SK-N-SH treated with all-trans-retinoic acid at 6 μM for 48 hours (cell line): ENCODE results near the gene SMLR1.

Source experiments
- ESRRG ChIP-seq: fragments of 250-450 bp; sonication (Bioruptor Pico); IDR thresholded peaks from 2 replicates; pipeline ENCODE4 v1.6.1; 2021; ENCODE audit warnings: mild to moderate bottlenecking
- GLIS3 ChIP-seq: fragments of 250-450 bp; sonication (Bioruptor Pico); IDR thresholded peaks from 2 replicates; pipeline ENCODE4 v1.5.0; 2020; ENCODE audit warnings: mild to moderate bottlenecking, moderate library complexity
- ISL1 ChIP-seq: fragments of 250-450 bp; sonication (Bioruptor Pico); IDR thresholded peaks from 2 replicates; pipeline ENCODE4 v2.1.2; 2022; ENCODE audit warnings: mild to moderate bottlenecking, moderate library complexity
- RARB ChIP-seq: fragments of 250-450 bp; sonication (Bioruptor Pico); IDR thresholded peaks from 2 replicates; pipeline ENCODE4 v1.8.0; 2021; ENCODE audit warnings: mild to moderate bottlenecking, moderate library complexity
- TCF4 ChIP-seq: fragments of 250-450 bp; sonication (Bioruptor Pico); IDR thresholded peaks from 2 replicates; pipeline ENCODE4 v1.8.0; 2021; ENCODE audit warnings: mild to moderate bottlenecking, moderate library complexity, borderline replicate concordance
- TOX ChIP-seq: fragments of 250-450 bp; sonication (Bioruptor Pico); IDR thresholded peaks from 2 replicates; pipeline ENCODE4 v1.8.0; 2021; ENCODE audit warnings: mild to moderate bottlenecking, moderate library complexity, borderline replicate concordance
- ZC3H10 ChIP-seq: fragments of 250-450 bp; sonication (Bioruptor Pico); IDR thresholded peaks from 2 replicates; pipeline ENCODE4 v1.5.1; 2021; ENCODE audit warnings: mild to moderate bottlenecking, moderate library complexity
- ZFP30 ChIP-seq: fragments of 450-650 bp; formaldehyde crosslinking; IDR thresholded peaks from 2 replicates; pipeline ENCODE4 v1.5.0; 2022; ENCODE audit warnings: mild to moderate bottlenecking, moderate library complexity
- ZNF565 ChIP-seq: fragments of 450-650 bp; formaldehyde crosslinking; conservative IDR thresholded peaks from 2 replicates; pipeline ENCODE4 v1.5.0; 2020; ENCODE audit warnings: low read depth, mild to moderate bottlenecking, moderate library complexity
- ZNF8 ChIP-seq: fragments of 450-650 bp; formaldehyde crosslinking; IDR thresholded peaks from 2 replicates; pipeline ENCODE4 v1.5.0; 2020; ENCODE audit warnings: mild to moderate bottlenecking, moderate library complexity

DNA sequence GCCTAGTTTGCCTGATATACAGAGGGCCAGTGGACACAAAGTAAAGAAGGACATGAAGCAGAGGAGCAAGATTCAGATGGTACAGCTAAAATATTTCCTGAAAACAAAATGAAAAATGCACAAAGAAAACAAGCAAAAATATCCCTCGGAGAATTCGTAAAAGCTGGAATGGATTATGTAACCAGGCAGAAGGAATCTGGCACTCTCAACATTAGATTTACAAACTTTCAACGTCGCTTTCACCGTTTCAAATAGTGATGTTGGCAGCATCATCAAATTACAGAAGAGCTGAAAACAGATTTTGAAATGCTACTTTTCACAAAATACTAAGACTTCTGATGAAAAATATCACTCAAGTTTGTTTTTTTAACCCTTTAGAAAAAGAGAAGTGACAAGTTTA is 11.7 kb downstream of the SMLR1 start:
- no peak for TF ChIP-seq ZNF8
- no peak for TF ChIP-seq TCF4 (CRISPR knock-in tag)
- no peak for TF ChIP-seq ZFP30 (CRISPR knock-in tag)
- TF ChIP-seq ESRRG (CRISPR knock-in tag): no peak
- no peak for TF ChIP-seq ISL1 (CRISPR knock-in tag)
- no peak for TF ChIP-seq GLIS3 (CRISPR knock-in tag)
- no peak for TF ChIP-seq ZC3H10
- TF ChIP-seq TOX: no peak
- no peak for TF ChIP-seq RARB (CRISPR knock-in tag)
- no peak for TF ChIP-seq ZNF565 (CRISPR knock-in tag)
